Measurements from ENCODE around the gene NCKAP5.

- TF ChIP-seq POLR2AphosphoS5 (IDR thresholded peaks at IDR 0.05) (no peak), POLR2A (IDR thresholded peaks at IDR 0.05) (no peak), CTCF (IDR thresholded peaks at IDR 0.05) (no peak), EP300 (IDR thresholded peaks at IDR 0.05) (no peak)
These were observed 34.3 kb upstream of the NCKAP5 start for GRCh38 chr2:133602538-133602937.

Data from upper lobe of left lung (tissue), 4 donors.